B cell (primary cell): ENCODE measurements around the gene PHLPP1. TPM values are rescaled to one million over a fixed set of nuclear protein-coding genes. Genes with fewer than 3 reads are reported as not detected.

Source experiments
- ATAC-seq: fragments of 200-7000 bp; cut with Tn5 transposase; one replicate; pipeline ENCODE4 v1.10.0; 2021; ENCODE audit warnings: low read depth, mild to moderate bottlenecking, moderate number of reproducible peaks, moderate library complexity
- CTCF ChIA-PET: fragments of 350-600 bp; sonication (Branson Sonifier 250); formaldehyde crosslinking; loops from one replicate; lab custom pipeline; 2021; ENCODE audit warnings: antibody characterized with exemption, inconsistent platforms; lab: Charles Lee
- POLR2A ChIA-PET: fragments of 350-600 bp; sonication (Branson Sonifier 250); formaldehyde crosslinking; loops from one replicate; lab custom pipeline; 2021; ENCODE audit warnings: antibody characterized with exemption; lab: Charles Lee
- DNase-seq: peaks from one replicate; pipeline ENCODE4 v3.0.0; 2013
- H2AFZ ChIP-seq: 2 replicates; pipeline ENCODE4 v1.6.1; 2012; ENCODE audit warnings: mild to moderate bottlenecking, low read depth, low read length; ENCODE audit not compliant: insufficient read depth, poor library complexity, severe bottlenecking
- H3K27ac ChIP-seq, 2 donors: 1 replicate in 1 of 2; 2 replicates in 1 of 2; pipeline ENCODE4 v1.5.1; 2012 to 2013; ENCODE audit warnings: low read length in 2 of 2, mild to moderate bottlenecking in 2 of 2, moderate library complexity in 1 of 2
- H3K27me3 ChIP-seq, 4 experiments: fragments of 200-600 bp in 1 of 4; sonication (generic) in 1 of 4; replicated peaks in 1 of 4; 1 replicate in 2 of 4; 2 replicates in 2 of 4; pipeline versions ENCODE4 v1.6.1 to v1.7.0; 2013 to 2016; ENCODE audit warnings: low read length in 3 of 4, mild to moderate bottlenecking in 2 of 4, mixed read lengths in 1 of 4, moderate library complexity in 1 of 4; ENCODE audit not compliant: insufficient read depth in 4 of 4, control insufficient read depth in 3 of 4; ENCODE audit errors: control extremely low read depth in 1 of 4
- H3K36me3 ChIP-seq, 2 experiments: replicated peaks in 1 of 2; 1 replicate in 1 of 2; 2 replicates in 1 of 2; pipeline versions ENCODE4 v1.6.1 to v1.7.1; 2013; ENCODE audit warnings: low read length in 1 of 2; ENCODE audit not compliant: insufficient read depth in 2 of 2, control insufficient read depth in 1 of 2; ENCODE audit errors: control extremely low read depth in 1 of 2, extremely low read depth in 1 of 2
- H3K4me1 ChIP-seq, 2 donors: fragments of 200-600 bp in 1 of 2; sonication (generic) in 1 of 2; 1 replicate in 1 of 2; 2 replicates in 1 of 2; pipeline versions ENCODE4 v1.5.1 to v1.6.1; 2013 to 2017; ENCODE audit warnings: low read length in 2 of 2; ENCODE audit not compliant: control insufficient read depth in 2 of 2, insufficient read depth in 2 of 2
- H3K4me2 ChIP-seq: replicated peaks from 2 replicates; pipeline ENCODE3; 2012; ENCODE audit warnings: mild to moderate bottlenecking, low read depth, low read length; ENCODE audit not compliant: poor library complexity, severe bottlenecking
- H3K4me3 ChIP-seq, 5 experiments: fragments of 200-600 bp in 1 of 5; sonication (generic) in 1 of 5; 1 replicate in 3 of 5; 2 replicates in 2 of 5; pipeline versions ENCODE4 v1.5.1 to v1.7.0; 2011 to 2016; ENCODE audit warnings: low read length in 4 of 5, mild to moderate bottlenecking in 4 of 5, low read depth in 2 of 5, control low read depth in 1 of 5, moderate library complexity in 1 of 5; ENCODE audit not compliant: insufficient read depth in 1 of 5; ENCODE audit errors: control extremely low read depth in 1 of 5, extremely low read depth in 1 of 5
- H3K79me2 ChIP-seq: fragments of 200-600 bp; sonication (generic); one replicate; pipeline ENCODE4 v1.6.0; 2016; ENCODE audit warnings: low read length; ENCODE audit not compliant: control insufficient read depth, insufficient read depth
- H3K9ac ChIP-seq: fragments of 200-600 bp; sonication (generic); 2 replicates; pipeline ENCODE4 v1.6.1; 2017; ENCODE audit warnings: mild to moderate bottlenecking, low read length, moderate library complexity
- H3K9me3 ChIP-seq, 3 donors: one replicate each; pipeline versions ENCODE4 v1.6.1 to v1.7.1; 2013; ENCODE audit warnings: low read length in 2 of 3; ENCODE audit not compliant: control insufficient read depth in 2 of 3, insufficient read depth in 1 of 3; ENCODE audit errors: control extremely low read depth in 1 of 3
- H4K20me1 ChIP-seq: 2 replicates; pipeline ENCODE4 v1.6.0; 2012; ENCODE audit warnings: mild to moderate bottlenecking, low read length; ENCODE audit not compliant: insufficient read depth, control insufficient read depth, poor library complexity, severe bottlenecking
- H3K27ac Mint-ChIP-seq: one replicate; pipeline ENCODE4 v1.8.0; 2021; ENCODE audit warnings: mixed read lengths
- H3K27me3 Mint-ChIP-seq: one replicate; pipeline ENCODE4 v1.8.0; 2021; ENCODE audit warnings: mixed read lengths
- H3K4me1 Mint-ChIP-seq: one replicate; pipeline ENCODE4 v1.8.0; 2021; ENCODE audit warnings: mixed read lengths
- H3K4me3 Mint-ChIP-seq: one replicate; pipeline ENCODE4 v1.8.0; 2021; ENCODE audit warnings: mixed read lengths
- H3K9me3 Mint-ChIP-seq: one replicate; pipeline ENCODE4 v1.8.0; 2022; ENCODE audit warnings: mixed read lengths; ENCODE audit not compliant: insufficient read depth
- EZH2 ChIP-seq: IDR thresholded peaks from 2 replicates; pipeline ENCODE4 v1.6.1; 2012; ENCODE audit warnings: borderline replicate concordance, low read depth, mild to moderate bottlenecking, moderate library complexity, low read length; ENCODE audit not compliant: insufficient read depth, poor library complexity, severe bottlenecking
- WGBS: methylation state at CpG from one replicate; pipeline ENCODE4 v1.1.5; 2013; ENCODE audit warnings: missing lambda C conversion rate; ENCODE audit not compliant: insufficient coverage; 5-methylcytosine and 5-hydroxymethylcytosine counted together
- intact Hi-C: fragments of 100-400 bp; cut with micrococcal nuclease; formaldehyde crosslinking; loops from one replicate; pipeline ENCODE4 v1.10.0; 2022
- polyA plus RNA-seq: library from polyadenylated mRNA; depleted of rRNA; stranded (reverse); fragments of >200 nt; gene quantifications from 2 replicates; pipeline ENCODE4 v1.2.3, GENCODE V29; 2012
- total RNA-seq, 2 donors: library from RNA; stranded (reverse); fragments of 120-200 nt in 1 of 2; gene quantifications; 1 replicate in 1 of 2; 2 replicates in 1 of 2; pipeline versions ENCODE4 v1.2.3 to v1.2.4, GENCODE V29; 2013 to 2022
- TF ChIP-seq, protein P1 (sequence below): fragments of 200-600 bp; IDR thresholded peaks from one replicate; pipeline ENCODE4 v1.8.0; 2022; ENCODE audit warnings: antibody characterized with exemption, mild to moderate bottlenecking

PHLPP1 gene
- total and polyA plus RNA-seq, 2 donors (not counting 1 experiment from before 2014, with no cell fraction given): 3.0 to 20.7 TPM

DNA sequence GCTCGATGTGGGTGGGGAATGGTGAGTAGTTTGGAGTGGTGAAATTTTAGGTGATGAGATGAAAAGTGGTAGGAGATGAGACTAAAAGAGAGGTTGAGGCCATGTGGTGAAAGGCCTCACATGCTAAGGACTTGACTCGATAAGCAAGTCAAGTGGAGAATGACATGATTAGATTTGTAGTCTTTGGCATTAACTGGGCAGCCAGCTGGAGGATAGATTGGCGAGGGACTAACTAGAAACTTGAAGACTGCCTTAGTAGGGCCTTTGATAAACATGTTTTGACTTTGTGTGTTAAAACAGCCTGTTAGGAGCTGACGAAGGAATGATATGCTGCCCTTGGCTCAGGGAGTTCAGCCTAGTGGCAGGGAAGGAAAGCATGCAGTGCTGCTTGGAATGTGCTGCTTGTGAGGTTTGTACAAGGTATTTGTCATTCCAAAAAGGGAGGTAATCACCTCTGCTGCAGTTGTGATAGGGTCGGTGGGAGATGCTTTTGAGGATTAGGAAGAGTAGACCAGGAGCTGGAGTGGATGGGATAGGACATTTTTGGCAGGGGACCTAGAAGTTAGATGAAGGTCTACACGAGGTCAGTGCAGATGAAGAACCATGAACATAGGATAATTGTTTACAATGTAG, 22.0 kb downstream of the PHLPP1 start:
- Mint-ChIP-seq H3K4me3 (no peak overlapping the region), H3K9me3 (peaks cover 4% of the 10 kb centered on the region), H3K4me1 (peaks cover 17% of the 10 kb centered on the region), H3K27ac (no peak overlapping the region), H3K27me3 (no peaks in the 10 kb centered on the region)
- Histone ChIP-seq H4K20me1 (no peaks in the 10 kb centered on the region), H2AFZ (no peak overlapping the region), H3K4me3 (no peak overlapping the region), H3K4me2 (no peak overlapping the region), H3K79me2 (peaks cover 35% of the 10 kb centered on the region), H3K9ac (no peak overlapping the region), H3K27ac (no peak overlapping the region), H3K4me1 (peaks cover 0 to 9% of the 10 kb centered on the region in 2 donors), H3K27me3 (no peaks in the 10 kb centered on the region), H3K9me3 (peaks cover 0 to 2% (median 0%) of the 10 kb centered on the region in 3 donors), H3K36me3 (no peaks in the 10 kb centered on the region)
- ATAC-seq (no peak), DNase-seq (no peak)
- ChIA-PET POLR2A (no interaction called here), CTCF (no interaction called here)
- WGBS: 97% methylated on average over 6 of the region's 6 CpGs
- TF ChIP-seq EZH2: no peak
- TF ChIP-seq, protein P1, sequence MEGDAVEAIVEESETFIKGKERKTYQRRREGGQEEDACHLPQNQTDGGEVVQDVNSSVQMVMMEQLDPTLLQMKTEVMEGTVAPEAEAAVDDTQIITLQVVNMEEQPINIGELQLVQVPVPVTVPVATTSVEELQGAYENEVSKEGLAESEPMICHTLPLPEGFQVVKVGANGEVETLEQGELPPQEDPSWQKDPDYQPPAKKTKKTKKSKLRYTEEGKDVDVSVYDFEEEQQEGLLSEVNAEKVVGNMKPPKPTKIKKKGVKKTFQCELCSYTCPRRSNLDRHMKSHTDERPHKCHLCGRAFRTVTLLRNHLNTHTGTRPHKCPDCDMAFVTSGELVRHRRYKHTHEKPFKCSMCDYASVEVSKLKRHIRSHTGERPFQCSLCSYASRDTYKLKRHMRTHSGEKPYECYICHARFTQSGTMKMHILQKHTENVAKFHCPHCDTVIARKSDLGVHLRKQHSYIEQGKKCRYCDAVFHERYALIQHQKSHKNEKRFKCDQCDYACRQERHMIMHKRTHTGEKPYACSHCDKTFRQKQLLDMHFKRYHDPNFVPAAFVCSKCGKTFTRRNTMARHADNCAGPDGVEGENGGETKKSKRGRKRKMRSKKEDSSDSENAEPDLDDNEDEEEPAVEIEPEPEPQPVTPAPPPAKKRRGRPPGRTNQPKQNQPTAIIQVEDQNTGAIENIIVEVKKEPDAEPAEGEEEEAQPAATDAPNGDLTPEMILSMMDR: no peak
- intact Hi-C loops: no loop called here

DNA sequence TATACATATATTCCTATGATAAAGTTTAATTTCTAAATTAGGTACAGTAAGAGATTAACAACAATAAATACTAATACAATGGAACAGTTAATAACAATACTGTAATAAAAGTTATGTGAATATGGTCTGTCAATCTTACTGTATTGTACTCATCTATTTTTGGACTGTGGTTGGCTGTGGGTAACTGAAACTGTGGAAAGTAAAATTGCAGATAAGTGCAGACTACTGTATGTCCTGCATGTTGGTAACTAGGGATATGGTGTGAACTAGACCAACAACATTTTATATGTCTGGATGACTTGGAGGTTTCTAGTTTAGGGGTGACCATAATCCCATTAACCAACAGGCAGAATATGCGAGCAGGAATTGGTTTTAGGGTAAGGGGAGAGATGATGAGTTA, 23.3 kb downstream of the PHLPP1 start:
- H3K9ac ChIP-seq: no peak overlapping the region
- no peaks in the 10 kb centered on the region for H4K20me1 ChIP-seq
- no peak for DNase-seq
- H3K4me3 ChIP-seq: no peak overlapping the region
- ChIA-PET POLR2A (no interaction called here), CTCF (interaction anchor here (0.6 kb wide), 1 partner anchor 11 kb away, joined by 3 read pairs; no protein-coding TSS in a partner anchor)
- Mint-ChIP-seq H3K9me3 (no peaks in the 10 kb centered on the region), H3K4me3 (no peak overlapping the region), H3K4me1 (peaks cover 18% of the 10 kb centered on the region), H3K27ac (no peak overlapping the region), H3K27me3 (no peaks in the 10 kb centered on the region)
- no peak overlapping the region for H3K27ac ChIP-seq
- H3K4me1 ChIP-seq: peaks cover under 1 to 11% of the 10 kb centered on the region in 2 donors
- no peak overlapping the region for H3K4me2 ChIP-seq
- peaks cover 27% of the 10 kb centered on the region for H3K79me2 ChIP-seq
- H3K36me3 ChIP-seq: no peaks in the 10 kb centered on the region
- H2AFZ ChIP-seq: no peak overlapping the region
- intact Hi-C loops: no loop called here
- no CpG with 5 or more reads among the region's 1 CpG for WGBS
- ATAC-seq: no peak
- no peaks in the 10 kb centered on the region for H3K9me3 ChIP-seq
- TF ChIP-seq EZH2: no peak
- TF ChIP-seq, protein P1: no peak
- H3K27me3 ChIP-seq: no peaks in the 10 kb centered on the region
